Astrocyte of the spinal cord (primary cell): ENCODE measurements around the gene PKD1L1.
A peak's percentile ranks its signal among the peaks of the same experiment; 100 is the strongest.

Experiments
- DNase-seq: peaks from one replicate; pipeline ENCODE4 v3.0.0; 2011; ENCODE audit warnings: low read depth, low spot score
- H3K4me3 ChIP-seq: 2 replicates; pipeline ENCODE4 v1.5.1; 2011; ENCODE audit warnings: low read depth, mild to moderate bottlenecking, low read length, moderate library complexity
- in situ Hi-C: cut with HindIII; loops from 2 replicates; pipeline ENCODE4 v1.10.0; 2017; ENCODE audit warnings: low sequenced_read_pairs
- TF ChIP-seq, protein P1 (sequence below): IDR thresholded peaks from 2 replicates; pipeline ENCODE4 v1.5.1; 2012; ENCODE audit warnings: low read depth, mild to moderate bottlenecking, low read length, inconsistent platforms

Gene PKD1L1

DNA sequence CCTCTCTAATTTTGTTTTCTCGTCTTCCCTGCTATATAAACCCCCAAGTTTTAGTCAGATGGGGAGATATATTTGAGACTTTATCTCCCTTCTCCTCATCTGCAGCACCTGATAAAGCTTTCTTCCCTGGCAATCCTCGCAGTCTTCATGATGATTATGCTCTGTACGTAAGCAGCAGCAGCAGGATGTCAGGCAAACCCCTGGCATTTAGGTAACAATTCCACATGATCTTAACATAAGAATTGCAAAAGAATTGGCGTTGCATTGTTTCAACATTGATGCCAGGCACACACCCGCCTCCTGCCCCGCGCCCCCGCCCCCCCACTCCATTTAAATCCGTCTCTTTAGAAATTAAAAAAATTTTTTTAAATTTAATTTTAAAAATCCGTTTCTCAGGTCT, 6.1 kb downstream of the PKD1L1 start:
- no peak for DNase-seq
- TF ChIP-seq, protein P1, sequence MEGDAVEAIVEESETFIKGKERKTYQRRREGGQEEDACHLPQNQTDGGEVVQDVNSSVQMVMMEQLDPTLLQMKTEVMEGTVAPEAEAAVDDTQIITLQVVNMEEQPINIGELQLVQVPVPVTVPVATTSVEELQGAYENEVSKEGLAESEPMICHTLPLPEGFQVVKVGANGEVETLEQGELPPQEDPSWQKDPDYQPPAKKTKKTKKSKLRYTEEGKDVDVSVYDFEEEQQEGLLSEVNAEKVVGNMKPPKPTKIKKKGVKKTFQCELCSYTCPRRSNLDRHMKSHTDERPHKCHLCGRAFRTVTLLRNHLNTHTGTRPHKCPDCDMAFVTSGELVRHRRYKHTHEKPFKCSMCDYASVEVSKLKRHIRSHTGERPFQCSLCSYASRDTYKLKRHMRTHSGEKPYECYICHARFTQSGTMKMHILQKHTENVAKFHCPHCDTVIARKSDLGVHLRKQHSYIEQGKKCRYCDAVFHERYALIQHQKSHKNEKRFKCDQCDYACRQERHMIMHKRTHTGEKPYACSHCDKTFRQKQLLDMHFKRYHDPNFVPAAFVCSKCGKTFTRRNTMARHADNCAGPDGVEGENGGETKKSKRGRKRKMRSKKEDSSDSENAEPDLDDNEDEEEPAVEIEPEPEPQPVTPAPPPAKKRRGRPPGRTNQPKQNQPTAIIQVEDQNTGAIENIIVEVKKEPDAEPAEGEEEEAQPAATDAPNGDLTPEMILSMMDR = no peak
- no peak overlapping the region for H3K4me3 ChIP-seq
- in situ Hi-C loops = no loop called here

DNA sequence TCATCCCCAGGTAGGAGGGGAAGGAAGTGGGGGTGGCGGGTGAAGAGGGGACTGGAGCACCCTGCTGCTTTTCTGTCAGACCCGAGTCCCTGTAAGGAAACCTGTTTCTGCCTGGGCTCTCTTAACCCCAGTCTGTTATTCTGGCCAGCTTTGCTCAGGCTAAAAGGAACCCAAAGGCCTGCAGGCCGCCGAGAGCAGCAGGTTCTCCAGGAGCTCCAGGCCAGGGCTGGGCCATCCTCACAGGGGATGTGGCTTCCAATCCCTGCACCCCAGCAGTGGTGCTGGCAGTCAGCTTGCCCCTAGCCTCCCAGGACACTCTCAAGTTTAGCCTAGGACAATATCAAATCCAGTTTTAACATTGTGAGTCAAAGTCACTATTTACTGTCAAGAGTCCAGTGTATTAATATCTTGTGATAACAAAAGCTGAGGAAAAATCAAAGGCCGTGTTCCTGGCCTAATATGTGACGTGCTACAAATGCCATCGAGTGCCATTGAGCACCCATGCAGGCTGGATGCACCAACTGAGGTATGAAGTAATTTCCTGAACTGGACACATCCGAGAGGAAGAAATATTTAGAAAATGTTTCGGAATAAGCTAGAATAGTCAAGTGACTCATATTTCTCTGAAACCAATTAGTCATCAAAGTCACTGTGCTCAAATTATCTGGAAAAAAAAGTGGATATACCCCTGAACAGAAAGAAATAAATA, 7.0 kb downstream of the PKD1L1 start:
- TF ChIP-seq, protein P1 = no peak
- DNase-seq = peak; percentile 78
- no peak overlapping the region for H3K4me3 ChIP-seq
- in situ Hi-C loops = no loop called here

DNA sequence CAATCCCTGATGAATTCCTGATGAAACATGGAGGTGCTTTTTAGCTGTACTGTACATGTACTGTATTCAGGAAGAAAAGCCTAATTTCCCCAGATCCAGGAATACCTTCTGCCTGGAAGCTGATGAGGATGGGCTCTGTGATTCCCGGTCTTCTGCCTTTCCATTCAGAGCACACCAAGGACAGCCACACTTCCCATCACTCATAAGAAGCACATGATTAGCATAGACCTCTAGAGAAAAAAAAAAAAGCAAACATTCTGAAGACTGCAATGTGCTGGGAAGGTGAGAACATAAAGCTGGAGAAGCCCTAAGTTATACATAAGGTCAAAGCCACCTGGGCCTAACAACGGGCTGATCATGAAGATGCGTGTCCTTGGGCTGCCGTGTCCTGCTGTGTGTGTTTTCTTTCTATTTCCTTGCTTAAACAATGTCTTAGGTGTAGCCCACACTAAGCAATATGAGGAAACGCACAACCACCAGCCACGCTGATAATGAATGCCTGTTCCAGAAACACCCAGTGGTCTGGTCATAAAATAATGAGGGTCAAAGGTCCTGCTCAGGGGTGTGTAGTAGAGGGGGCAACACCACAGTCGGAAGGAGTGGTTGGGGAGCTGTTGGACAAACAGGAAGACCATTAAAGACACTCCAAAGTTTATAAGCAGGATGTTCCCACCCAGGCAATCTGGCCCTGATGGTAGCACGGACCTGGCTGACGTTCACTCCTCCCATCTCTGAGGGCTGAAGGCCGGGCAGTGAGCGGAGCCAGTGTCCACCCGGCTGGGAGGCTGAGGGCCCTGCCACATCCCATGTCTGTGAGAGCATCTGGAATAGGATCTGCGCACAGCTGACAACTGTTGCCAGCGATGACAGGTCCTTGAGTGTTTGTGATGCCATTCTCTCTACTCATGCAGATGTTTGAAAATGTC, 7.9 kb downstream of the PKD1L1 start:
- H3K4me3 ChIP-seq = no peak overlapping the region
- TF ChIP-seq, protein P1 = no peak
- in situ Hi-C loops = no loop called here
- peak; percentile 37 for DNase-seq

DNA sequence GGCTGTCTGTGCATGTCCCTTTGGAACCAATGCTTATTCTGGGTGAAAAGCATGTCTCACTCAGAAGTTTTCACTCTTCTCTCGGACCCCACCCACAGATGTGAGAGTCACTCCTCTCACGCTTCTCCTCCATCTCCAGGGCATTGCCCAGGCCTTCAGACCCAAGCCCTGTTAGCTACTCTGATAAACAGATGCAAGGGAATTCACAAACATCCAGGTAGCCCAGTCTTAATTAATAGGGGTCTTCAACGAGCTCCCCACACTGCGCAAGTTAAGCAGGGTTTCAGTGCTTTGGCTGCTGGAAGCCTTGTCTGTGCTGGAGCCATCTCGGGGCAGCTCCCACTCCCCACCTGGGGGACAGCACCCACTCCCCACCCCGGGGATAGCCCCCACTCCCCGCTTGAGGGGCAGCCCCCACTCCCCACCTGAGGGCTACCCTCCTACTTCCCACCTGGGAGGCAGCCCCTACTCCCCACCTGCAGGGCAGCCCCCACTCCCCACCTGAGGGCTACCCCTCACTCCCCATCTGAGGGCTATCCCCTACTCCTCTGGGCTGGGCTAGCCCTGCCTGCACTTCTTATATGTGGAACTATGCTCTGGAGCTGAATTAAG, 8.7 kb downstream of the PKD1L1 start:
- H3K4me3 ChIP-seq = no peak overlapping the region
- no peak for DNase-seq
- TF ChIP-seq, protein P1 = no peak
- in situ Hi-C loops = no loop called here

DNA sequence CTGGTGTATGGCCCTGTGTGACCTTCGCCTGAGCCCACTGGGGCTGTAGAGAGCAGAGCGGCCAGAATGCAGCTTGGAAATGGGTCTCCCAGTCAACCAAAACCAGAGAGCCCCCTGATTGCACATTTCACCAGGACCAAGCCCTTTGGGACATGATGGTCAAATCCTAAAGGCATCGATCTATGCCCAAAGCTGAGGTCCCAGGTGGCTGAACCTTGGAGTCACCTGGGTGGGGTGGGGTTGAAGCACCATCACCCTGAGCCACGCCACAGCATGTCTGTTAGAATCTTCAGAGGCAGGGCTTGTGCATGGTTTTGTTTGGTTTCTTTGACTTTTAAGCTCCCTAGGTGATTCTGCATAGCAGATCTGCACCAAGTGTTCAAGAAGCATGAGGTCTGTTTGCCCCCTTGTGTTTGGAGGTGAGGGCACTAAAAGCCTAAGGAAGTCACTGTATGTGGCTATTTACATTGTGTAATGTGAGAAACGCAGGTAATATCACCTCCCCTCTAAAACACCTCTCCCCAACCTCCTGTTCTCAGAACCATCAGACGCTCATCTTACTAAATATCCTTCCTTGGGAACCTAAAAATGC, 9.6 kb downstream of the PKD1L1 start:
- H3K4me3 ChIP-seq = no peak overlapping the region
- in situ Hi-C loops = no loop called here
- DNase-seq = no peak
- TF ChIP-seq, protein P1 = peak; percentile 7

DNA sequence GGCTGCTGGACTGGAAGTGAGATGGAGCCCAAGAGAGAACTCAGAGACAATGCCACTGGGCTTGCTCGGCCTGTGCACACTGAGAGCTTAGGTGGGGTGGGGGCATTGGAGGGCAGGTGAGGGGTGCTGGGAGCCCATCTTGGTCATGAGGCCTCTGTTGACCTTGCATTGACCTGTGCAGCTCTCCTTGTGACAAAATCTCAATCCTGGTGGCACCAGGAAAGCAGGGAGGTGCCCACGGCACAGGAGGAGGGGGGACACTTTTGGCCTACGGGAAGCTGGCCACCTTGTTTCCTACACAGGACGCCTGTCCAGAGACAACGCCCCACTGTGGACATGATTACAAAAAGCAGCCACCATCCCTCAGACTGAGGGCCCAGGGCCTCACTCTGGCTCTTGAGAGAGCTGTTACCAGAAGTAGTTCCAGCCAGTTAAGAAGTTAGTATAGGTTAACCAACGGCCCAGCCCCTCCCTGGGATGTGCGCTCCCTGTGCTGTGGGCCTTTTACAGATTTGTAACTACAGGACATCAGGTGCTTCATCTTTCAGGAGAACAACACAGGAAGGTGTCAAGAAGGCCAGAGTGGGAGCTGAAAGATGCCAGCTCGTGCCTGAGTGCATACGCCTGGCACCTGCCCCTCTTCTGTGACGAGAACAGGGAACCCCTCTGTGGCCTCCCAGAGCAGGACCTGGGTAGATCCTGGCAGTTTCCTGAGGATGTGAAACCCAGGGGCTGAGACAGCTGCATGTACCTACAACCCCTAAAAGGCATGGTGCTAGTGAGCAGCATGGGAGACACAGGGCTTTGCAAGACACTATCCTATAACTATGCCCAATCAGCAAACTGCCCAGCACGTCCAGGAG, 10.3 kb downstream of the PKD1L1 start:
- in situ Hi-C loops = no loop called here
- TF ChIP-seq, protein P1 = no peak
- no peak for DNase-seq
- H3K4me3 ChIP-seq = no peak overlapping the region
